ENCODE results near the gene GFRA4.

DNA sequence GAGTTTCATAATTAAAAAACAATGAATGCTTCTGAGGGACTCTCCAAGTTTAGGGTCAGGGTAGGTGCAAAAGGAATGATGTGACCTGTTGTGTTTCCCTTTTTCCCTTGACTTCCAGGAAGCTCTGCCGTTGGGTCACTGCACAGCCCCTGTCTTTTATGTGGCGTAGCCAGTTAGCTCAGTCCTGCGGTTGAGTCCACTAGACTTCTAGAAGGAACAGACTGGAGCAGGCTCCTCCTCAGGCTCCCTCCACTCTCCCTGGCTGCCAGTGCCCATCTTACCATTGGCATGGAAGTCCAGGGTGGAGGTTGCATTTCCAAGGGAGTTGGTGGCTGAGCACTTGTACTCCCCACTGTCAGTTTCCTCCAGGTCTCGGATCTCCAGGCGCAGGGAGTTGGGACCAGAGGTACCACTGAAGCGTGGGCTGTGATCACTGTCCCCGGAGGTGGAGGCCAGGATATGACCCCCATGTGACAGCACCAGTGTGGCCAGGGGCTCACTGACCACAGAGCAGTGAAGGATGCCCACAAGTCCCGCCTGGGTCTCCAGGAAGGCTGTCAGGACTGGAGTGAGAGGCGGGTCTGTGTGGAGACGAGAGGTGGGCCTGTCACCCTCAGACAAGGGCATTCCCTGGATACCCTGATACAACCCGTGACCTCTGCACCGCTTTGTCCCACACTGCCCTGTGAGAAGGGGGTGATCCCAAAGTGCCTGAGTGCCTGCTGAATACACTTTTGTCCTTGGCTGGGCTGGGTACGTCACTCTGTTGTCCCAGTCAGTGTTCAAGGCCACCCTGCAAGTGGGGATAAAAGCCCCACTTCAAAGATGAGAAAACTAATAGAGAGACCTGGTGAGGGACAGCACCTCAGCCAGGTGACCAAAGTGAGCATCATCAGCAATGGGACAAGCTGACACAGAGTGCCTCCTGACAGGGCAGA lies 38.1 kb upstream of the GFRA4 start:
- TF ChIP-seq, protein P1, sequence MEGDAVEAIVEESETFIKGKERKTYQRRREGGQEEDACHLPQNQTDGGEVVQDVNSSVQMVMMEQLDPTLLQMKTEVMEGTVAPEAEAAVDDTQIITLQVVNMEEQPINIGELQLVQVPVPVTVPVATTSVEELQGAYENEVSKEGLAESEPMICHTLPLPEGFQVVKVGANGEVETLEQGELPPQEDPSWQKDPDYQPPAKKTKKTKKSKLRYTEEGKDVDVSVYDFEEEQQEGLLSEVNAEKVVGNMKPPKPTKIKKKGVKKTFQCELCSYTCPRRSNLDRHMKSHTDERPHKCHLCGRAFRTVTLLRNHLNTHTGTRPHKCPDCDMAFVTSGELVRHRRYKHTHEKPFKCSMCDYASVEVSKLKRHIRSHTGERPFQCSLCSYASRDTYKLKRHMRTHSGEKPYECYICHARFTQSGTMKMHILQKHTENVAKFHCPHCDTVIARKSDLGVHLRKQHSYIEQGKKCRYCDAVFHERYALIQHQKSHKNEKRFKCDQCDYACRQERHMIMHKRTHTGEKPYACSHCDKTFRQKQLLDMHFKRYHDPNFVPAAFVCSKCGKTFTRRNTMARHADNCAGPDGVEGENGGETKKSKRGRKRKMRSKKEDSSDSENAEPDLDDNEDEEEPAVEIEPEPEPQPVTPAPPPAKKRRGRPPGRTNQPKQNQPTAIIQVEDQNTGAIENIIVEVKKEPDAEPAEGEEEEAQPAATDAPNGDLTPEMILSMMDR (conservative IDR thresholded peaks at IDR 0.05; ENCODE audit: low read depth, low read length), result no peak
- no peak for TF ChIP-seq EZH2 (IDR thresholded peaks at IDR 0.05; ENCODE audit: low read length, unreplicated experiment)
